Stimulated activated naive B cell treated with anti-CD40 and anti-IgM and Interleukin-4, amounts not matched to agents 10 μg/mL and 1 μg/mL and 100 μg/mL, for 72 hours (primary cell): ENCODE data around the gene PRKACA.

Experiments
- ATAC-seq, 2 donors: fragments of 150-1000 bp; cut with Tn5 transposase; replicated peaks; 2 replicates each; pipeline ENCODE4 v1.10.0; 2021; ENCODE audit warnings: moderate library complexity in 1 of 2
- DNase-seq: peaks from one replicate; pipeline ENCODE4 v3.0.0; 2021
- H3K27ac Mint-ChIP-seq: one replicate; pipeline ENCODE4 v1.8.0; 2022; ENCODE audit warnings: mild to moderate bottlenecking, mixed read lengths
- H3K27me3 Mint-ChIP-seq, 2 donors: one replicate each; pipeline ENCODE4 v1.8.0; 2022; ENCODE audit warnings: mixed read lengths in 2 of 2
- H3K36me3 Mint-ChIP-seq, 2 donors: one replicate each; pipeline ENCODE4 v1.8.0; 2022; ENCODE audit warnings: mixed read lengths in 2 of 2, mild to moderate bottlenecking in 1 of 2
- H3K4me1 Mint-ChIP-seq, 2 donors: one replicate each; pipeline ENCODE4 v1.8.0; 2022; ENCODE audit warnings: mixed read lengths in 2 of 2, mild to moderate bottlenecking in 1 of 2
- H3K4me3 Mint-ChIP-seq, 2 donors: one replicate each; pipeline ENCODE4 v1.8.0; 2022; ENCODE audit warnings: mild to moderate bottlenecking in 2 of 2, mixed read lengths in 2 of 2, moderate library complexity in 1 of 2
- H3K9me3 Mint-ChIP-seq, 2 donors: one replicate each; pipeline ENCODE4 v1.8.0; 2022; ENCODE audit warnings: mixed read lengths in 2 of 2, mild to moderate bottlenecking in 1 of 2

Gene PRKACA

GRCh38 chr19:14117668-14118164 lies at the start of gene PRKACA:
Gene PRKACA (minus strand): TSS chr19:14117762. CDS start chr19:14117547, 215 bp downstream.
- DNase-seq (peak; percentile 99), ATAC-seq (peak; percentile 93)
- Mint-ChIP-seq H3K9me3 (no peaks in the 10 kb centered on the region), H3K4me3 (peak within 1 kb of the TSS; percentile 89 to 98), H3K36me3 (peaks cover 0 to 2% of the 10 kb centered on the region in 2 donors), H3K27ac (peak within 1 kb of the TSS; percentile 96), H3K27me3 (no peaks in the 10 kb centered on the region), H3K4me1 (peaks cover 32 to 48% of the 10 kb centered on the region in 2 donors)

GRCh38 chr19:14166999-14167575 lies 49.5 kb upstream of the PRKACA start:
- DNase-seq, result no peak
- Mint-ChIP-seq H3K4me3 (peak overlapping the region; percentile 73 to 78), H3K27me3 (peaks cover 0 to 27% of the 10 kb centered on the region in 2 donors), H3K9me3 (peaks cover 3 to 9% of the 10 kb centered on the region in 2 donors), H3K27ac (peak overlapping the region; percentile 83), H3K4me1 (peaks cover 23 to 34% of the 10 kb centered on the region in 2 donors), H3K36me3 (peaks cover 3% of the 10 kb centered on the region in 2 donors)
- ATAC-seq, result peak in 1 of 2 donors; percentile 13

GRCh38 chr19:14165990-14166830 lies 48.6 kb upstream of the PRKACA start:
- H3K4me1 Mint-ChIP-seq, result peaks cover 23 to 34% of the 10 kb centered on the region in 2 donors
- H3K27ac Mint-ChIP-seq, result peak overlapping the region; percentile 42
- peak in 1 of 2 donors; percentile 25 for ATAC-seq
- H3K36me3 Mint-ChIP-seq, result peaks cover 3% of the 10 kb centered on the region in 2 donors
- H3K4me3 Mint-ChIP-seq, result peak overlapping the region; percentile 73 to 78
- peaks cover 0 to 27% of the 10 kb centered on the region in 2 donors for H3K27me3 Mint-ChIP-seq
- peaks cover 3 to 9% of the 10 kb centered on the region in 2 donors for H3K9me3 Mint-ChIP-seq
- DNase-seq, result no peak

GRCh38 chr19:14164724-14165493 lies 47.3 kb upstream of the PRKACA start:
- no peak for DNase-seq
- Mint-ChIP-seq H3K4me3 (no peak overlapping the region), H3K36me3 (no peaks in the 10 kb centered on the region), H3K27me3 (peaks cover 0 to 27% of the 10 kb centered on the region in 2 donors), H3K4me1 (peaks cover 20 to 29% of the 10 kb centered on the region in 2 donors), H3K9me3 (peaks cover 2 to 3% of the 10 kb centered on the region in 2 donors), H3K27ac (no peak overlapping the region)
- ATAC-seq, result no peak

- H3K27me3 Mint-ChIP-seq, result peaks cover 0 to 27% of the 10 kb centered on the region in 2 donors
- no peak overlapping the region for H3K27ac Mint-ChIP-seq
- no peaks in the 10 kb centered on the region for H3K9me3 Mint-ChIP-seq
- H3K4me1 Mint-ChIP-seq, result peaks cover 20 to 29% of the 10 kb centered on the region in 2 donors
- H3K4me3 Mint-ChIP-seq, result no peak overlapping the region
- DNase-seq, result no peak
- ATAC-seq, result no peak
- no peaks in the 10 kb centered on the region for H3K36me3 Mint-ChIP-seq
Measured at GRCh38 chr19:14164082-14164481, 46.5 kb upstream of the PRKACA start.

- H3K9me3 Mint-ChIP-seq, result no peaks in the 10 kb centered on the region
- DNase-seq (no peak), ATAC-seq (no peak)
- H3K4me1 Mint-ChIP-seq, result peaks cover 17 to 22% of the 10 kb centered on the region in 2 donors
- no peak overlapping the region for H3K4me3 Mint-ChIP-seq
- peaks cover 0 to 27% of the 10 kb centered on the region in 2 donors for H3K27me3 Mint-ChIP-seq
- peaks cover 0 to 6% of the 10 kb centered on the region in 2 donors for H3K36me3 Mint-ChIP-seq
- H3K27ac Mint-ChIP-seq, result no peak overlapping the region
Measured at GRCh38 chr19:14162871-14163297, 45.3 kb upstream of the PRKACA start.

GRCh38 chr19:14161305-14161704 lies 43.7 kb upstream of the PRKACA start:
- DNase-seq (no peak), ATAC-seq (no peak)
- H3K9me3 Mint-ChIP-seq, result no peaks in the 10 kb centered on the region
- no peak overlapping the region for H3K27ac Mint-ChIP-seq
- peaks cover 5 to 7% of the 10 kb centered on the region in 2 donors for H3K4me1 Mint-ChIP-seq
- H3K36me3 Mint-ChIP-seq, result peaks cover 3 to 15% of the 10 kb centered on the region in 2 donors
- H3K27me3 Mint-ChIP-seq, result peaks cover 0 to 20% of the 10 kb centered on the region in 2 donors
- no peak overlapping the region for H3K4me3 Mint-ChIP-seq

GRCh38 chr19:14160017-14160703 lies 42.6 kb upstream of the PRKACA start:
- Mint-ChIP-seq H3K4me3 (no peak overlapping the region), H3K4me1 (no peaks in the 10 kb centered on the region), H3K36me3 (peaks cover 6 to 15% of the 10 kb centered on the region in 2 donors), H3K27me3 (peaks cover 0 to 13% of the 10 kb centered on the region in 2 donors), H3K27ac (peak overlapping the region; percentile 14), H3K9me3 (no peaks in the 10 kb centered on the region)
- DNase-seq (no peak), ATAC-seq (no peak)

GRCh38 chr19:14159059-14159458 lies 41.5 kb upstream of the PRKACA start:
- Mint-ChIP-seq H3K27me3 (peaks cover 0 to 2% of the 10 kb centered on the region in 2 donors), H3K36me3 (peaks cover 8 to 18% of the 10 kb centered on the region in 2 donors), H3K9me3 (no peaks in the 10 kb centered on the region), H3K4me1 (no peaks in the 10 kb centered on the region), H3K27ac (no peak overlapping the region), H3K4me3 (no peak overlapping the region)
- DNase-seq, result no peak
- ATAC-seq, result no peak

GRCh38 chr19:14158276-14159023 lies 40.9 kb upstream of the PRKACA start:
- H3K4me1 Mint-ChIP-seq, result no peaks in the 10 kb centered on the region
- H3K27me3 Mint-ChIP-seq, result no peaks in the 10 kb centered on the region
- no peak overlapping the region for H3K27ac Mint-ChIP-seq
- ATAC-seq (no peak), DNase-seq (no peak)
- no peak overlapping the region for H3K4me3 Mint-ChIP-seq
- no peaks in the 10 kb centered on the region for H3K9me3 Mint-ChIP-seq
- H3K36me3 Mint-ChIP-seq, result peaks cover 8 to 18% of the 10 kb centered on the region in 2 donors

GRCh38 chr19:14156971-14157717 lies 39.6 kb upstream of the PRKACA start:
- no peak for DNase-seq
- no peak for ATAC-seq
- Mint-ChIP-seq H3K27ac (no peak overlapping the region), H3K9me3 (no peaks in the 10 kb centered on the region), H3K36me3 (peaks cover 8 to 18% of the 10 kb centered on the region in 2 donors), H3K4me1 (no peaks in the 10 kb centered on the region), H3K27me3 (no peaks in the 10 kb centered on the region), H3K4me3 (no peak overlapping the region)

GRCh38 chr19:14156122-14156521 lies 38.6 kb upstream of the PRKACA start:
- no peaks in the 10 kb centered on the region for H3K9me3 Mint-ChIP-seq
- no peak overlapping the region for H3K27ac Mint-ChIP-seq
- H3K4me1 Mint-ChIP-seq, result no peaks in the 10 kb centered on the region
- ATAC-seq, result no peak
- DNase-seq, result no peak
- H3K4me3 Mint-ChIP-seq, result no peak overlapping the region
- H3K27me3 Mint-ChIP-seq, result no peaks in the 10 kb centered on the region
- peaks cover 8 to 18% of the 10 kb centered on the region in 2 donors for H3K36me3 Mint-ChIP-seq
